Stimulated activated CD8-positive, alpha-beta memory T cell treated with anti-CD3 and anti-CD28 coated beads, Interleukin-15, amount 100 ng/mL, for 48 hours (primary cell): Measurements from ENCODE around the gene CHCHD6.

ENCODE experiments used
- DNase-seq, 2 donors: peaks; one replicate each; pipeline ENCODE4 v3.0.0-alpha.2; 2020; ENCODE audit warnings: low read depth in 2 of 2

The CHCHD6 gene

GRCh38 chr3:127008236-127008635, 304.2 kb downstream of the CHCHD6 start:
- DNase-seq, result no peak

GRCh38 chr3:127009531-127009930, 305.5 kb downstream of the CHCHD6 start:
- no peak for DNase-seq
